ENCODE measurements around the gene TJP2.

The TJP2 gene

DNA sequence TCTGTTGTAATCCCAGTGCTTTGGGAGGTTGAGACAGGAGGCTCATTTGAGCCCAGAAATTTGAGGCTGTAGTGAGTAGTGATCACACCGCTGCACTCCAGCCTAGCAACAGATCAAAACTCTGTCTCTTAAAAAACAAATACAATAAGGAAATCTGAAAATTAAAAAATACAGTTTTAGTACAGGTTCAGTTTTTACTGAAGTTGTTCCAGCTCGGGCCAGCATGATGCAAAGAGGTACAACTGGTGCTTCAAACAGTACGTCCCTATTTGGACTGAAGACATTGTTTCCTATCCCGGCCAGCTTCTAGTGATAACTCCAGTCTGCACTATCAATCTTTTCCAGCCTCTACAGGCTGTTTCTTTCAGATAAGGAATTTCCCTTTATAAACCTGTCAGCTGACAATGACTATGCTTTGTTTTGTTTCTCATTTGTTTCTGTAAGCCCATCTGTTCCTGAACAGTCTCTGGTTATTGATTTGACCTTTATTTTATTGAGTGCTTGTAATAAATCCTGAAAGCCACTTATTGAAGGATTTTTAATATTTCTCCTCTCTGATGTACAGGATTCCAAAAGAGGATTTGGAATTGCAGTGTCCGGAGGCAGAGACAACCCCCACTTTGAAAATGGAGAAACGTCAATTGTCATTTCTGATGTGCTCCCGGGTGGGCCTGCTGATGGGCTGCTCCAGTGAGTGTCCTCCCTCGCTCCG lies 41.9 kb downstream of the TJP2 start:
- H3K4me3 ChIP-seq (ENCODE audit: low read depth, low read length): no peak overlapping the region
- DNase-seq (ENCODE audit: low read depth): no peak
- TF ChIP-seq, protein P1, sequence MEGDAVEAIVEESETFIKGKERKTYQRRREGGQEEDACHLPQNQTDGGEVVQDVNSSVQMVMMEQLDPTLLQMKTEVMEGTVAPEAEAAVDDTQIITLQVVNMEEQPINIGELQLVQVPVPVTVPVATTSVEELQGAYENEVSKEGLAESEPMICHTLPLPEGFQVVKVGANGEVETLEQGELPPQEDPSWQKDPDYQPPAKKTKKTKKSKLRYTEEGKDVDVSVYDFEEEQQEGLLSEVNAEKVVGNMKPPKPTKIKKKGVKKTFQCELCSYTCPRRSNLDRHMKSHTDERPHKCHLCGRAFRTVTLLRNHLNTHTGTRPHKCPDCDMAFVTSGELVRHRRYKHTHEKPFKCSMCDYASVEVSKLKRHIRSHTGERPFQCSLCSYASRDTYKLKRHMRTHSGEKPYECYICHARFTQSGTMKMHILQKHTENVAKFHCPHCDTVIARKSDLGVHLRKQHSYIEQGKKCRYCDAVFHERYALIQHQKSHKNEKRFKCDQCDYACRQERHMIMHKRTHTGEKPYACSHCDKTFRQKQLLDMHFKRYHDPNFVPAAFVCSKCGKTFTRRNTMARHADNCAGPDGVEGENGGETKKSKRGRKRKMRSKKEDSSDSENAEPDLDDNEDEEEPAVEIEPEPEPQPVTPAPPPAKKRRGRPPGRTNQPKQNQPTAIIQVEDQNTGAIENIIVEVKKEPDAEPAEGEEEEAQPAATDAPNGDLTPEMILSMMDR (IDR thresholded peaks at IDR 0.05; ENCODE audit: insufficient read depth, low read depth, low read length, missing control alignments): no peak

GRCh38 chr9:69218166-69218565 lies 44.1 kb downstream of the TJP2 start:
- no peak for DNase-seq (ENCODE audit: low read depth)
- TF ChIP-seq, protein P1 (IDR thresholded peaks at IDR 0.05; ENCODE audit: insufficient read depth, low read depth, low read length, missing control alignments): no peak
- H3K4me3 ChIP-seq (ENCODE audit: low read depth, low read length): no peak overlapping the region

- H3K4me3 ChIP-seq (ENCODE audit: low read depth, low read length): no peak overlapping the region
- no peak for DNase-seq (ENCODE audit: low read depth)
- TF ChIP-seq, protein P1 (IDR thresholded peaks at IDR 0.05; ENCODE audit: insufficient read depth, low read depth, low read length, missing control alignments): no peak
Measured at GRCh38 chr9:69221036-69221435, 47.0 kb downstream of the TJP2 start.

GRCh38 chr9:69222970-69223369 lies 48.9 kb downstream of the TJP2 start:
- H3K4me3 ChIP-seq (ENCODE audit: low read depth, low read length): no peak overlapping the region
- TF ChIP-seq, protein P1 (IDR thresholded peaks at IDR 0.05; ENCODE audit: insufficient read depth, low read depth, low read length, missing control alignments): no peak
- no peak for DNase-seq (ENCODE audit: low read depth)

DNA sequence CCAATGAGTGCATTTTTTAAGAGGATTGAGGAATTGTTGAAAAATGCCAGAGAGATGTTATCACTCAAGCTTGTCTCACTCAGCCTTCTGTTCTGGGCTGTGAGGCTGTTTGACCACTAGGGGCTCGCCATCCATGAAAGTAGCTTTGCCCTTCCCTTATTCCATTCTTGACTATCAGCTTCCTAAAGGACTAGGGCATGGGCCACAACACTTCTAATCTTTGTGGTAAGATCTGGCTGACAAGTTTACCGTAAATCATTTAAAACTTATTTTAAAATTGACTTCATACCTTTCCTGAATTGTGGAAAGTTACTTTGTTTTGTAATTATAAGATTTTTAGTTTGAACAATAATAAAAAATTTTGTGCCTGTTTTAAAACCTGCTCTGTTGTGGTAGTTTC lies 49.5 kb downstream of the TJP2 start:
- no peak overlapping the region for H3K4me3 ChIP-seq (ENCODE audit: low read depth, low read length)
- peak; percentile 12 for DNase-seq (ENCODE audit: low read depth)
- TF ChIP-seq, protein P1 (IDR thresholded peaks at IDR 0.05; ENCODE audit: insufficient read depth, low read depth, low read length, missing control alignments): peak; percentile 66

- TF ChIP-seq, protein P1 (IDR thresholded peaks at IDR 0.05; ENCODE audit: insufficient read depth, low read depth, low read length, missing control alignments): no peak
- H3K4me3 ChIP-seq (ENCODE audit: low read depth, low read length): no peak overlapping the region
- no peak for DNase-seq (ENCODE audit: low read depth)
Measured at GRCh38 chr9:69229367-69229766, 55.3 kb downstream of the TJP2 start.

- no peak for DNase-seq (ENCODE audit: low read depth)
- TF ChIP-seq, protein P1 (IDR thresholded peaks at IDR 0.05; ENCODE audit: insufficient read depth, low read depth, low read length, missing control alignments): no peak
- H3K4me3 ChIP-seq (ENCODE audit: low read depth, low read length): no peak overlapping the region
Measured at GRCh38 chr9:69232135-69232534, 58.1 kb downstream of the TJP2 start.
